Transverse colon (tissue), 4 donors: ENCODE results near the gene MED25. TPM values are rescaled to one million over a fixed set of nuclear protein-coding genes. Genes with fewer than 3 reads are reported as not detected.

Experiments used
- DNase-seq: peaks from one replicate; pipeline ENCODE4 v3.0.0-alpha.2; 2019
- H3K27ac ChIP-seq, 4 donors: fragments of 200-600 bp; sonication (generic); 2 replicates each; pipeline ENCODE4 v1.5.1; 2016 to 2018; ENCODE audit warnings: inconsistent platforms in 4 of 4
- H3K27me3 ChIP-seq: fragments of 200-600 bp; sonication (generic); 2 replicates; pipeline ENCODE4 v1.5.1; 2017; ENCODE audit warnings: inconsistent platforms
- H3K36me3 ChIP-seq, 4 donors: fragments of 200-600 bp; sonication (generic); 2 replicates each; pipeline ENCODE4 v1.5.1; 2017 to 2019; ENCODE audit warnings: inconsistent platforms in 4 of 4
- H3K4me1 ChIP-seq, 4 donors: fragments of 200-600 bp; sonication (generic); 2 replicates each; pipeline ENCODE4 v1.5.1; 2017 to 2020; ENCODE audit warnings: inconsistent platforms in 4 of 4
- H3K4me3 ChIP-seq, 4 donors: fragments of 200-600 bp; sonication (generic); 1 replicate in 1 of 4; 2 replicates in 3 of 4; pipeline versions ENCODE4 v1.5.1 to v1.6.1; 2017 to 2019; ENCODE audit warnings: inconsistent platforms in 4 of 4
- H3K9me3 ChIP-seq, 2 donors: fragments of 200-600 bp; sonication (generic); 2 replicates each; pipeline ENCODE4 v1.5.1; 2017 to 2019; ENCODE audit warnings: inconsistent platforms in 2 of 2
- CTCF ChIP-seq, 5 experiments: fragments of 200-600 bp in 3 of 5; fragments of 450-650 bp in 2 of 5; sonication (generic) in 3 of 5; IDR thresholded peaks; 1 replicate in 2 of 5; 2 replicates in 3 of 5; pipeline ENCODE4 v1.5.1; 2016 to 2017; ENCODE audit warnings: antibody characterized with exemption in 5 of 5, inconsistent platforms in 3 of 5, mild to moderate bottlenecking in 2 of 5, moderate library complexity in 1 of 5
- EP300 ChIP-seq: sonication (generic); formaldehyde crosslinking; IDR thresholded peaks from one replicate; pipeline ENCODE4 v1.6.1; 2017; ENCODE audit warnings: antibody characterized with exemption, low read depth
- POLR2A ChIP-seq: fragments of 450-650 bp; IDR thresholded peaks from one replicate; pipeline ENCODE4 v1.6.1; 2016; ENCODE audit warnings: antibody characterized with exemption, mild to moderate bottlenecking, moderate library complexity
- POLR2AphosphoS5 ChIP-seq, 3 donors: sonication (generic); formaldehyde crosslinking; IDR thresholded peaks; one replicate each; pipeline ENCODE4 v1.6.1; 2016; ENCODE audit warnings: antibody characterized with exemption in 3 of 3
- WGBS, 2 donors: methylation state at CpG; one replicate each; pipeline ENCODE4 v1.1.5; 2018; ENCODE audit warnings: low coverage in 1 of 2; 5-methylcytosine and 5-hydroxymethylcytosine counted together
- in situ Hi-C, 4 donors: fragments of 200-750 bp; cut with MboI; loops; one replicate each; pipeline versions ENCODE4 v1.15.0 to v1.15.1; 2017; ENCODE audit warnings: low sequenced_read_pairs in 3 of 4, low pct_ligation_motif_present in 1 of 4, low pct_unique_long_range_greater_than_20kb in 1 of 4
- intact Hi-C: fragments of 100-400 bp; cut with DNase I; formaldehyde crosslinking; loops from one replicate; pipeline ENCODE4 v1.15.1; 2023; ENCODE audit warnings: low total_unique reads
- total RNA-seq, 4 donors: library from RNA; depleted of rRNA; stranded (reverse); fragments of >200 nt; gene quantifications; one replicate each; pipeline ENCODE4 v1.1.0, GENCODE V29; 2016

MED25 gene
- total RNA-seq, 4 donors from 2014 or later, result 26.9 to 46.6 (median 38.7) TPM

- in situ Hi-C loops (no loop called here), intact Hi-C loops (loop anchor here (5.0 kb wide), 1 partner anchor 620 kb away; no protein-coding TSS in a partner anchor)
- no peaks in the 10 kb centered on the region for H3K27me3 ChIP-seq
- no peak for TF ChIP-seq EP300
- no peak for TF ChIP-seq CTCF (IDR thresholded peaks at IDR 0.05)
- no peak for TF ChIP-seq POLR2AphosphoS5 (IDR thresholded peaks at IDR 0.05)
- no peak for TF ChIP-seq POLR2A
- peaks cover 0 to 50% (median 27%) of the 10 kb centered on the region in 4 donors for H3K36me3 ChIP-seq
- no peaks in the 10 kb centered on the region for H3K9me3 ChIP-seq
- WGBS, 2 donors, result 88 to 92% methylated on average over 12 to 29 of the region's 31 CpGs
- no peak overlapping the region for H3K4me3 ChIP-seq
- H3K27ac ChIP-seq, result no peak overlapping the region
- H3K4me1 ChIP-seq, result peaks cover 7 to 11% (median 7%) of the 10 kb centered on the region in 4 donors
- DNase-seq, result no peak
Measured at GRCh38 chr19:49881672-49882394, 63.7 kb downstream of the MED25 start.

GRCh38 chr19:49882643-49883042 is 64.6 kb downstream of the MED25 start:
- intact Hi-C loops, result loop anchor here (5.0 kb wide), 1 partner anchor 620 kb away; no protein-coding TSS in a partner anchor
- Histone ChIP-seq H3K9me3 (no peaks in the 10 kb centered on the region), H3K4me3 (no peak overlapping the region), H3K4me1 (peaks cover 7 to 14% (median 7%) of the 10 kb centered on the region in 4 donors), H3K36me3 (peaks cover 0 to 50% (median 27%) of the 10 kb centered on the region in 4 donors), H3K27me3 (no peaks in the 10 kb centered on the region), H3K27ac (no peak overlapping the region)
- WGBS, 2 donors, result 97% methylated on average over 13 of the region's 14 CpGs; no CpG with 5 or more reads in 1 of the 2 donors
- TF ChIP-seq POLR2AphosphoS5 (IDR thresholded peaks at IDR 0.05), result no peak
- no peak for TF ChIP-seq CTCF (IDR thresholded peaks at IDR 0.05)
- TF ChIP-seq EP300, result no peak
- TF ChIP-seq POLR2A, result no peak
- in situ Hi-C loops, result no loop called here
- no peak for DNase-seq

- DNase-seq, result no peak
- in situ Hi-C loops (no loop called here), intact Hi-C loops (loop anchor here (5.0 kb wide), 1 partner anchor 619 kb away; no protein-coding TSS in a partner anchor)
- Histone ChIP-seq H3K27me3 (no peaks in the 10 kb centered on the region), H3K4me1 (peaks cover 6 to 13% (median 6%) of the 10 kb centered on the region in 4 donors), H3K9me3 (no peaks in the 10 kb centered on the region), H3K27ac (no peak overlapping the region), H3K4me3 (no peak overlapping the region), H3K36me3 (peaks cover 0 to 50% (median 27%) of the 10 kb centered on the region in 4 donors)
- TF ChIP-seq CTCF (IDR thresholded peaks at IDR 0.05), result no peak
- TF ChIP-seq POLR2AphosphoS5 (IDR thresholded peaks at IDR 0.05), result no peak
- TF ChIP-seq POLR2A, result no peak
- no peak for TF ChIP-seq EP300
- WGBS, 2 donors, result 97% methylated on average over 5 of the region's 5 CpGs; no CpG with 5 or more reads in 1 of the 2 donors
Measured at GRCh38 chr19:49883094-49883493, 65.0 kb downstream of the MED25 start.

GRCh38 chr19:49884109-49884508 is 66.0 kb downstream of the MED25 start:
- DNase-seq, result no peak
- no peaks in the 10 kb centered on the region for H3K27me3 ChIP-seq
- intact Hi-C loops (loop anchor here (5.0 kb wide), 1 partner anchor 618 kb away; no protein-coding TSS in a partner anchor), in situ Hi-C loops (no loop called here)
- peaks cover 0 to 50% (median 27%) of the 10 kb centered on the region in 4 donors for H3K36me3 ChIP-seq
- no peak for TF ChIP-seq POLR2AphosphoS5 (IDR thresholded peaks at IDR 0.05)
- TF ChIP-seq CTCF (IDR thresholded peaks at IDR 0.05), result no peak
- TF ChIP-seq EP300, result no peak
- TF ChIP-seq POLR2A, result no peak
- H3K4me3 ChIP-seq, result no peak overlapping the region
- H3K9me3 ChIP-seq, result no peaks in the 10 kb centered on the region
- H3K4me1 ChIP-seq, result peaks cover 0 to 5% (median 0%) of the 10 kb centered on the region in 4 donors
- H3K27ac ChIP-seq, result no peak overlapping the region
- 96% methylated on average over 18 of the region's 18 CpGs; no CpG with 5 or more reads in 1 of the 2 donors for WGBS, 2 donors
